Gastrocnemius medialis (tissue), 4 donors: Measurements from ENCODE around the gene TDRD12.
"Not testable (repeated sequence)": the region's sequence is repeated elsewhere in the genome, so short reads cannot be mapped to it uniquely, and the experiment has no call there.

Source experiments
- POLR2A ChIP-seq, 2 donors: fragments of 450-650 bp; IDR thresholded peaks; one replicate each; pipeline ENCODE4 v1.6.1; 2017; ENCODE audit warnings: antibody characterized with exemption in 2 of 2, mild to moderate bottlenecking in 2 of 2, moderate library complexity in 2 of 2
- TF ChIP-seq, protein P1 (sequence below), 5 experiments: fragments of 450-650 bp in 3 of 5; fragments of 200-600 bp in 2 of 5; sonication (generic) in 2 of 5; IDR thresholded peaks in 4 of 5; conservative IDR thresholded peaks in 1 of 5; 1 replicate in 4 of 5; 2 replicates in 1 of 5; pipeline ENCODE4 v1.5.1; 2016 to 2019; ENCODE audit warnings: antibody characterized with exemption in 5 of 5, mild to moderate bottlenecking in 3 of 5, moderate library complexity in 3 of 5

DNA sequence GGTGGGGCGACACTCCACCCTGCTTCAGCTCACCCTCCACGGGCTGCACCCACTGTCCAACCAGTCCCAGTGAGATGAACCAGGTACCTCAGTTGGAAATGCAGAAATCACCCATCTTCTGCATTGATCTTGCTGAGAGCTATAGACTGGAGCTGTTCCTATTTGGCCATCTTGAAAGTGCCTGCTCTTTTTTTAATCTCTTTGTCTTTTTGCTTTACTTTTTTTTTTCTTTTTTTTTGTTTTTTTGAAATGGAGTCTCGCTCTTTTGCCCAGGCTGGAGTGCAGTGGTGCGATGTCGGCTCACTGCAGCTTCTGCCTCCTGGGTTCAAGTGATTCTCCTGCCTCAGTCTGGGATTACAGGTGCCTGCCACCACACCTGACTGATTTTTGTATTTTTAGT, 68.3 kb downstream of the TDRD12 start:
- not testable (repeated sequence) for TF ChIP-seq POLR2A (IDR thresholded peaks at IDR 0.05)
- TF ChIP-seq, protein P1, sequence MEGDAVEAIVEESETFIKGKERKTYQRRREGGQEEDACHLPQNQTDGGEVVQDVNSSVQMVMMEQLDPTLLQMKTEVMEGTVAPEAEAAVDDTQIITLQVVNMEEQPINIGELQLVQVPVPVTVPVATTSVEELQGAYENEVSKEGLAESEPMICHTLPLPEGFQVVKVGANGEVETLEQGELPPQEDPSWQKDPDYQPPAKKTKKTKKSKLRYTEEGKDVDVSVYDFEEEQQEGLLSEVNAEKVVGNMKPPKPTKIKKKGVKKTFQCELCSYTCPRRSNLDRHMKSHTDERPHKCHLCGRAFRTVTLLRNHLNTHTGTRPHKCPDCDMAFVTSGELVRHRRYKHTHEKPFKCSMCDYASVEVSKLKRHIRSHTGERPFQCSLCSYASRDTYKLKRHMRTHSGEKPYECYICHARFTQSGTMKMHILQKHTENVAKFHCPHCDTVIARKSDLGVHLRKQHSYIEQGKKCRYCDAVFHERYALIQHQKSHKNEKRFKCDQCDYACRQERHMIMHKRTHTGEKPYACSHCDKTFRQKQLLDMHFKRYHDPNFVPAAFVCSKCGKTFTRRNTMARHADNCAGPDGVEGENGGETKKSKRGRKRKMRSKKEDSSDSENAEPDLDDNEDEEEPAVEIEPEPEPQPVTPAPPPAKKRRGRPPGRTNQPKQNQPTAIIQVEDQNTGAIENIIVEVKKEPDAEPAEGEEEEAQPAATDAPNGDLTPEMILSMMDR (IDR thresholded peaks at IDR 0.05 in 4 of 5, conservative IDR thresholded peaks at IDR 0.05 in 1 of 5), result not testable (repeated sequence)
